ENCODE data around the gene DLX3.

Gene DLX3

GRCh38 chr17:49992191-49992932, 2.7 kb downstream of the DLX3 start:
- Histone ChIP-seq H3K4me3 (ENCODE audit: insufficient read depth, low read length, poor library complexity, severe bottlenecking) (no peak overlapping the region), H3F3A (ENCODE audit: insufficient read depth) (no peaks in the 10 kb centered on the region), H2AFZ (ENCODE audit: low read depth, low read length, severe bottlenecking) (no peak overlapping the region), H3K36me3 (ENCODE audit: low read length) (no peaks in the 10 kb centered on the region), H3K79me2 (ENCODE audit: insufficient read depth, low read length) (no peaks in the 10 kb centered on the region), H3K9ac (ENCODE audit: low read length) (no peak overlapping the region), H3K4me2 (ENCODE audit: low read depth, low read length, poor library complexity, severe bottlenecking) (no peak overlapping the region), H3K27ac (ENCODE audit: low read depth, low read length) (no peak overlapping the region), H3K9me2 (replicated peaks; ENCODE audit: insufficient read depth, low read length) (no peaks in the 10 kb centered on the region), H3K9me3 (ENCODE audit: insufficient read depth, low read length) (no peaks in the 10 kb centered on the region), H4K20me1 (ENCODE audit: low read depth, low read length) (no peaks in the 10 kb centered on the region), H3K27me3 (ENCODE audit: low read length) (no peaks in the 10 kb centered on the region)
- TF ChIP-seq, protein P1, sequence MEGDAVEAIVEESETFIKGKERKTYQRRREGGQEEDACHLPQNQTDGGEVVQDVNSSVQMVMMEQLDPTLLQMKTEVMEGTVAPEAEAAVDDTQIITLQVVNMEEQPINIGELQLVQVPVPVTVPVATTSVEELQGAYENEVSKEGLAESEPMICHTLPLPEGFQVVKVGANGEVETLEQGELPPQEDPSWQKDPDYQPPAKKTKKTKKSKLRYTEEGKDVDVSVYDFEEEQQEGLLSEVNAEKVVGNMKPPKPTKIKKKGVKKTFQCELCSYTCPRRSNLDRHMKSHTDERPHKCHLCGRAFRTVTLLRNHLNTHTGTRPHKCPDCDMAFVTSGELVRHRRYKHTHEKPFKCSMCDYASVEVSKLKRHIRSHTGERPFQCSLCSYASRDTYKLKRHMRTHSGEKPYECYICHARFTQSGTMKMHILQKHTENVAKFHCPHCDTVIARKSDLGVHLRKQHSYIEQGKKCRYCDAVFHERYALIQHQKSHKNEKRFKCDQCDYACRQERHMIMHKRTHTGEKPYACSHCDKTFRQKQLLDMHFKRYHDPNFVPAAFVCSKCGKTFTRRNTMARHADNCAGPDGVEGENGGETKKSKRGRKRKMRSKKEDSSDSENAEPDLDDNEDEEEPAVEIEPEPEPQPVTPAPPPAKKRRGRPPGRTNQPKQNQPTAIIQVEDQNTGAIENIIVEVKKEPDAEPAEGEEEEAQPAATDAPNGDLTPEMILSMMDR (IDR thresholded peaks at IDR 0.05; ENCODE audit: insufficient read depth, low read length, poor library complexity, severe bottlenecking): no peak
- TF ChIP-seq EZH2phosphoT487 (conservative IDR thresholded peaks at IDR 0.05; ENCODE audit: low read length): no peak

- no peak overlapping the region for H3K4me3 ChIP-seq (ENCODE audit: insufficient read depth, low read length, poor library complexity, severe bottlenecking)
- no peak overlapping the region for H2AFZ ChIP-seq (ENCODE audit: low read depth, low read length, severe bottlenecking)
- no peaks in the 10 kb centered on the region for H3K9me3 ChIP-seq (ENCODE audit: insufficient read depth, low read length)
- no peaks in the 10 kb centered on the region for H3K9me2 ChIP-seq (replicated peaks; ENCODE audit: insufficient read depth, low read length)
- no peaks in the 10 kb centered on the region for H3K79me2 ChIP-seq (ENCODE audit: insufficient read depth, low read length)
- TF ChIP-seq, protein P1 (IDR thresholded peaks at IDR 0.05; ENCODE audit: insufficient read depth, low read length, poor library complexity, severe bottlenecking): no peak
- H3F3A ChIP-seq (ENCODE audit: insufficient read depth): no peaks in the 10 kb centered on the region
- H3K4me2 ChIP-seq (ENCODE audit: low read depth, low read length, poor library complexity, severe bottlenecking): no peak overlapping the region
- H3K36me3 ChIP-seq (ENCODE audit: low read length): no peaks in the 10 kb centered on the region
- no peaks in the 10 kb centered on the region for H4K20me1 ChIP-seq (ENCODE audit: low read depth, low read length)
- H3K9ac ChIP-seq (ENCODE audit: low read length): no peak overlapping the region
- H3K27me3 ChIP-seq (ENCODE audit: low read length): no peaks in the 10 kb centered on the region
- no peak overlapping the region for H3K27ac ChIP-seq (ENCODE audit: low read depth, low read length)
Observed at GRCh38 chr17:49991409-49991808, 3.6 kb downstream of the DLX3 start.

DNA sequence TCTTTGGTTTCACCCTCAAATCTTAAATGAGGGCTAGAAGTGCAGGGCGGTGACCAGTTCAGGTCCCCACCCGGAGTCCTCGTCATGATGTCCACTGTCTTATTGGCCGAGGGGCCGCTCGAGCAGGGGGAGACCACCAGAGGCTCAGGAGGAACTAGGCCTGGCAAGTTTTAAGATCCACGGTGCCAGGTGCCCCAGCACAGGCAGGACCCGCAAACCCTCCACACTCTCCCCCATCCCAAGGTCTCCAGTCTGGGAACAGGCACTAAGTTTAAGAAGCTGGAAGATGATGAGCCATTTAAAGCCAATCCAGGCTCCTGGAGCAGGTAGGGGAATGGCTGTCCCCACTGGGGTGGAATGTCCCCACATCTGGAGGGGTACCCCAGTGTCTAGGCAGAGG, 4.1 kb downstream of the DLX3 start:
- Histone ChIP-seq H3K36me3 (ENCODE audit: low read length) (no peaks in the 10 kb centered on the region), H3K9me2 (replicated peaks; ENCODE audit: insufficient read depth, low read length) (no peaks in the 10 kb centered on the region), H3K4me3 (ENCODE audit: insufficient read depth, low read length, poor library complexity, severe bottlenecking) (no peak overlapping the region), H3K9ac (ENCODE audit: low read length) (no peak overlapping the region), H3K79me2 (ENCODE audit: insufficient read depth, low read length) (no peaks in the 10 kb centered on the region), H2AFZ (ENCODE audit: low read depth, low read length, severe bottlenecking) (no peak overlapping the region), H3K27ac (ENCODE audit: low read depth, low read length) (no peak overlapping the region), H4K20me1 (ENCODE audit: low read depth, low read length) (no peaks in the 10 kb centered on the region), H3F3A (ENCODE audit: insufficient read depth) (no peaks in the 10 kb centered on the region), H3K27me3 (ENCODE audit: low read length) (no peaks in the 10 kb centered on the region), H3K4me2 (ENCODE audit: low read depth, low read length, poor library complexity, severe bottlenecking) (no peak overlapping the region), H3K9me3 (ENCODE audit: insufficient read depth, low read length) (no peaks in the 10 kb centered on the region)
- TF ChIP-seq, protein P1 (IDR thresholded peaks at IDR 0.05; ENCODE audit: insufficient read depth, low read length, poor library complexity, severe bottlenecking): no peak
- TF ChIP-seq EZH2phosphoT487 (conservative IDR thresholded peaks at IDR 0.05; ENCODE audit: low read length): no peak

Data from SU-DHL-6 (cell line).